Parathyroid adenoma (tissue), 2 donors: ENCODE results near the gene ACTN1.
"Not testable (repeated sequence)": the region's sequence is repeated elsewhere in the genome, so short reads cannot be mapped to it uniquely, and the experiment has no call there.

ENCODE experiments used
- H2AFZ ChIP-seq: fragments of 300-600 bp; sonication (generic); one replicate; pipeline ENCODE4 v1.7.0; 2017; ENCODE audit warnings: antibody characterized with exemption, mild to moderate bottlenecking
- H3K27ac ChIP-seq: fragments of 300-600 bp; sonication (generic); one replicate; pipeline ENCODE4 v1.7.0; 2017
- H3K27me3 ChIP-seq: fragments of 300-600 bp; sonication (generic); one replicate; pipeline ENCODE4 v1.7.0; 2017; ENCODE audit warnings: low read length; ENCODE audit not compliant: control insufficient read depth, insufficient read depth
- H3K36me3 ChIP-seq: fragments of 300-600 bp; sonication (generic); one replicate; pipeline ENCODE4 v1.7.0; 2017; ENCODE audit warnings: low read length; ENCODE audit not compliant: control insufficient read depth, insufficient read depth
- H3K4me1 ChIP-seq: fragments of 300-600 bp; sonication (generic); one replicate; pipeline ENCODE4 v1.7.0; 2017; ENCODE audit warnings: control low read depth
- H3K4me2 ChIP-seq: fragments of 300-600 bp; sonication (generic); one replicate; pipeline ENCODE4 v1.7.0; 2017; ENCODE audit warnings: low read length
- H3K4me3 ChIP-seq: fragments of 300-600 bp; sonication (generic); one replicate; pipeline ENCODE4 v1.7.0; 2017; ENCODE audit warnings: low read depth, low read length
- H3K79me2 ChIP-seq: fragments of 300-600 bp; sonication (generic); one replicate; pipeline ENCODE4 v1.7.0; 2017; ENCODE audit warnings: control low read depth
- H3K9ac ChIP-seq: fragments of 300-600 bp; sonication (generic); one replicate; pipeline ENCODE4 v1.7.0; 2017; ENCODE audit warnings: mild to moderate bottlenecking
- H3K9me3 ChIP-seq: fragments of 300-600 bp; sonication (generic); one replicate; pipeline ENCODE4 v1.7.0; 2017; ENCODE audit warnings: low read length; ENCODE audit not compliant: control insufficient read depth
- TF ChIP-seq, protein P1 (sequence below): fragments of 300-600 bp; sonication (generic); IDR thresholded peaks from one replicate; pipeline ENCODE4 v1.7.0; 2017; ENCODE audit warnings: antibody characterized with exemption, mild to moderate bottlenecking
- donor health status: primary hyperparathyroidism.

ACTN1 gene

DNA sequence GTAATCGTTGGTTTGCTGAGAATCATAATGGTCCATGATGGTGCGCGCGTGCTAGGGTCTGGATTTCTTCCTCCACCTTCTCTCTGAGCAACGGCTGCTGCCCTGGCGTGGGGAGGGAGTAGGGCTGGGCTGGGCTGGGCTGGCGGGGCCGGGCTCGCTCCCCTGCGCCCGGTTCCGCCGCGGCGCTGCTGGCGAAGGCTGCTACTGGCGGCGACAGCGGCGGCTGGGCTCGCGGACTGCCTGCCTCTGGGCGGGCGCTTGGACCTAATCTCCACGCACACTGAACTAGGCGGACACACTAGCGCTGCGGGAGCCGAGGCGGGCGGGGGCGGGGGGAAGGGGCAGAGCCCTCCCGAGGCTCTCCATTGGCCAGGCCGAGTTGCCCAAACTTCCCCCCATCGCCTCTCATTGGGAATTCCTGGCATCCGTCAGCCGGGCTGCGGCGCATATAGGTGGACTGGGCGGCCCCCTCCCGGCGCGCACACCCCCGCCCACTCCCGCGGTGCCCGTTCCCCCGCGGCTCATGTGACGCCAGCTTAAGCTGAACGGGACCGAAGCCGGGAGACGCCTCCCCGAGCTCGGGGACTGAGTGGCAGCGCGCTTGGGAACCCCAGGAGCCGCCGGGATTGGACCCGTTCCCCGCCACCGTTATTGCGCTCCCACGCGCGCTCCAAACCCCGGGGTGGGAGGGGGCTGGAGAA lies at the start of gene ACTN1:
TSS of gene ACTN1 (minus strand) at position 282 of the 701 bp plus-strand sequence. CDS start at position 36, 246 bp downstream.
- Histone ChIP-seq H3K4me2 (peak within 1 kb of the TSS; percentile 95), H2AFZ (peak within 1 kb of the TSS; percentile 79), H3K9me3 (no peaks in the 10 kb centered on the region), H3K36me3 (no peaks in the 10 kb centered on the region), H3K9ac (peak within 1 kb of the TSS; percentile 50), H3K4me3 (peak within 1 kb of the TSS; percentile 71), H3K27me3 (no peaks in the 10 kb centered on the region), H3K27ac (peak within 1 kb of the TSS; percentile 33), H3K79me2 (no peaks in the 10 kb centered on the region), H3K4me1 (no peaks in the 10 kb centered on the region)
- TF ChIP-seq, protein P1, sequence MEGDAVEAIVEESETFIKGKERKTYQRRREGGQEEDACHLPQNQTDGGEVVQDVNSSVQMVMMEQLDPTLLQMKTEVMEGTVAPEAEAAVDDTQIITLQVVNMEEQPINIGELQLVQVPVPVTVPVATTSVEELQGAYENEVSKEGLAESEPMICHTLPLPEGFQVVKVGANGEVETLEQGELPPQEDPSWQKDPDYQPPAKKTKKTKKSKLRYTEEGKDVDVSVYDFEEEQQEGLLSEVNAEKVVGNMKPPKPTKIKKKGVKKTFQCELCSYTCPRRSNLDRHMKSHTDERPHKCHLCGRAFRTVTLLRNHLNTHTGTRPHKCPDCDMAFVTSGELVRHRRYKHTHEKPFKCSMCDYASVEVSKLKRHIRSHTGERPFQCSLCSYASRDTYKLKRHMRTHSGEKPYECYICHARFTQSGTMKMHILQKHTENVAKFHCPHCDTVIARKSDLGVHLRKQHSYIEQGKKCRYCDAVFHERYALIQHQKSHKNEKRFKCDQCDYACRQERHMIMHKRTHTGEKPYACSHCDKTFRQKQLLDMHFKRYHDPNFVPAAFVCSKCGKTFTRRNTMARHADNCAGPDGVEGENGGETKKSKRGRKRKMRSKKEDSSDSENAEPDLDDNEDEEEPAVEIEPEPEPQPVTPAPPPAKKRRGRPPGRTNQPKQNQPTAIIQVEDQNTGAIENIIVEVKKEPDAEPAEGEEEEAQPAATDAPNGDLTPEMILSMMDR = no peak

DNA sequence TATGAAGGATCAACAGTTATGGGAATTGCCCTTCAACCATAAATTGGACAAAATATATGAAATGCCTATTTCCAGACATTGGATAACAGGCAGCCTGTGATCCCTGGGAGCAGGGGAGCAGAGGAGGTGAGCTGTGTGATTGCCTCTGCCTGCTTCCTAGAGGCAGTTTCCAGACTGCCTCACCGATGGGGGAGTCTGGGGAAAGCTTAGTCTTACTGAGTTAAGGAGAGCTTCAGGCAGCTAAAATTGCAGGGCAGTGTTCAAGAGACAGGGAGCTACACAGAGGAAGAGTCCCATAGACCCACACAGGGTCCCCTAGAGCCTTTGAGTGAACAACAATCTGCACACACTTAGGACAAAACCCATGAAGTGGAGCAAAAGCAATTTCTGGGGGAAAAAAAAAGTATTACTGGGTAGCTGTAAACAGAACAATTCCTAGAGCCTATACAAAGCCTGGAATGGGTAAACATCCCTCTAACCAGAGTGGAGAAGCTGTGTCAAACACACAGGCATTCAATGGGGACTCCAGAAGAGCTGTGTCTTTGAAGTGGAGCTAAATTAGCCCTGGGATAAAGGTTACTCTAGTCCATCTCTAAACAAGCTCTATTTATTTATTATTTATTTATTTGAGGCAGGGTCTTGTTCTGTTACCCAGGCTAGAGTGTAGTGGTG lies 48.3 kb upstream of the ACTN1 start:
- H3K9ac ChIP-seq = no peak overlapping the region
- no peaks in the 10 kb centered on the region for H3K4me1 ChIP-seq
- H3K36me3 ChIP-seq = no peaks in the 10 kb centered on the region
- H3K4me3 ChIP-seq = no peak overlapping the region
- H3K27me3 ChIP-seq = no peaks in the 10 kb centered on the region
- no peak overlapping the region for H3K4me2 ChIP-seq
- TF ChIP-seq, protein P1 = no peak
- H3K27ac ChIP-seq = no peak overlapping the region
- no peak overlapping the region for H2AFZ ChIP-seq
- H3K9me3 ChIP-seq = no peaks in the 10 kb centered on the region
- no peaks in the 10 kb centered on the region for H3K79me2 ChIP-seq

- no peaks in the 10 kb centered on the region for H3K9me3 ChIP-seq
- H3K4me3 ChIP-seq = no peak overlapping the region
- no peak overlapping the region for H3K9ac ChIP-seq
- H3K79me2 ChIP-seq = no peaks in the 10 kb centered on the region
- TF ChIP-seq, protein P1 = no peak
- H3K27ac ChIP-seq = no peak overlapping the region
- H3K4me1 ChIP-seq = no peaks in the 10 kb centered on the region
- no peaks in the 10 kb centered on the region for H3K36me3 ChIP-seq
- H3K27me3 ChIP-seq = no peaks in the 10 kb centered on the region
- H3K4me2 ChIP-seq = no peak overlapping the region
- H2AFZ ChIP-seq = no peak overlapping the region
These were observed 43.9 kb upstream of the ACTN1 start for GRCh38 chr14:69023035-69023434.

DNA sequence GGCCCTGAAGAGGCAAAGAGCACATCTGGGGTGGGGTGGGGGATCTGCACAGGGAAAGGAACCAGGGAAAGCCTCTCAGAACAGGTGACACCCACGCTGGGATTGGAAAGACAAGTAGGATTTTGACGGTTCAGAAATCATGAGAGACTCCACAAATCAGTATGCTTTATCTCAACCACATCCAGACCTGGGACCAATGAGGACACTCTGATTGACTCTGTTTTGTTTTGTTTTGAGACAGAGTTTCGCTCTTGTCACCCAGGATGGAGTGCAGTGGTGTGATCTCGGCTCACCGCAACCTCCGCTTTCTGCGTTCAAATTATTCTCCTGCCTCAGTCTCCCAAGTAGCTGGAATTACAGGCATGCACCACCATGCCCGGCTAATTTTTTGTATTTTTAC lies 43.0 kb upstream of the ACTN1 start:
- not testable (repeated sequence) for H3K79me2 ChIP-seq, H3K27ac ChIP-seq, H2AFZ ChIP-seq, H3K4me1 ChIP-seq, H3K27me3 ChIP-seq, H3K4me3 ChIP-seq, H3K4me2 ChIP-seq, H3K9me3 ChIP-seq, H3K36me3 ChIP-seq, H3K9ac ChIP-seq

GRCh38 chr14:69017706-69018105 lies 38.6 kb upstream of the ACTN1 start:
- H3K79me2 ChIP-seq = no peaks in the 10 kb centered on the region
- no peak overlapping the region for H3K4me2 ChIP-seq
- no peak overlapping the region for H3K4me3 ChIP-seq
- TF ChIP-seq, protein P1 = no peak
- H3K9me3 ChIP-seq = no peaks in the 10 kb centered on the region
- H3K4me1 ChIP-seq = no peaks in the 10 kb centered on the region
- H2AFZ ChIP-seq = no peak overlapping the region
- H3K27ac ChIP-seq = no peak overlapping the region
- no peak overlapping the region for H3K9ac ChIP-seq
- H3K27me3 ChIP-seq = no peaks in the 10 kb centered on the region
- H3K36me3 ChIP-seq = no peaks in the 10 kb centered on the region
